Aortic smooth muscle cell (primary cell): ENCODE measurements around the gene ZCRB1. TPM values are rescaled to one million over a fixed set of nuclear protein-coding genes. Genes with fewer than 3 reads are reported as not detected.

ENCODE experiments used
- total RNA-seq: library from RNA; depleted of rRNA; stranded (reverse); fragments of >200 nt; gene quantifications from 2 replicates; pipeline ENCODE4 v1.2.3, GENCODE V29; 2014

The ZCRB1 gene, protein sequence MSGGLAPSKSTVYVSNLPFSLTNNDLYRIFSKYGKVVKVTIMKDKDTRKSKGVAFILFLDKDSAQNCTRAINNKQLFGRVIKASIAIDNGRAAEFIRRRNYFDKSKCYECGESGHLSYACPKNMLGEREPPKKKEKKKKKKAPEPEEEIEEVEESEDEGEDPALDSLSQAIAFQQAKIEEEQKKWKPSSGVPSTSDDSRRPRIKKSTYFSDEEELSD
- total RNA-seq = 24.4 and 31.1 TPM in 2 replicates

DNA sequence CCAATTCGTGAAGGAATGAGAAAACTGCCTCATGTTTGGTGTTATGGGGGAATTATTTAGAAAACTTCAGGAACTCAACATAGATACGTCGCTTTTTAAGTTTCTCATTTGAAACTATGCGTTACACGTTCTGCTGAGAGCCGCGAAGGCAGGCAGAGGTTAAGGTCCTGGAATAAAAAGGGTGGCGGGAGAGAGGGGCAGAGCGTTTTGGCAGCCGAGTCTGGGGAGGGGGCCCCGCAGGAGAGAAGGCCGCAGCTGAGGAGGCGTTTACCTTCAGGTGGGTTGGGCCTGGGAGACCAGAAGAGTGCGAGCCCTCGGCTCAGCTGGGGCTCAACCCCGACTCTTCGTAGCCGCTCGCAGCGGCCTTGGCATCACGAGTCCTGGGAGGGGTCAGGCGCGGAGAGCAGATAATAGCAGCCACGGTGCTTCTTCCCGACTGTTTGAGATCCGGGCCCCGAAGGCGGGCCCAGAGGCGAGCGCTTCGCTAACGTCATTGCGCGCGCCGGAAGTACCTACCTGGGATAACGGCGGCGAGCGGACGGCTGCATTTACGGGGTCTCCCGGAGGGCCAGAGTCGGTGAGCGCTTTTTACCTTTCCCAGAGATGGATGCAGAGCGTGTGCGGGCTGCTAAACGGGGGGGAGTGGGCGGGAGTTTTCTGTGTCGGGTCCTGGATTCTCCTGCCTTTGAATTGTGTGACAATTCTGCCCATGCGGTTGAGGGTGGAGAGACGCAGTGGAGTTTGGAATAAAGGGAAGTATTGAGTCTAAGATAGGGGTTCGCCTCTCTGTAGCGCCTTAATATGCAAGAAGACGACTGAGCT is at the start of gene ZCRB1, which contains the start of gene PPHLN1:
ZCRB1 (minus strand) TSS at position 442 of the 822 bp plus-strand sequence. CDS start 1,992 bp downstream, outside the sequence.
PPHLN1 (plus strand) TSS at position 515 of the 822 bp plus-strand sequence. CDS start 9,736 bp downstream, outside the sequence.

Other genes starting within 250 kb of the ZCRB1 start
- gene GXYLT1, start 181.2 kb downstream of the ZCRB1 start, total RNA-seq = 7.2 and 8.3 TPM in 2 replicates
- gene YAF2, start 87.8 kb downstream of the ZCRB1 start, total RNA-seq = 11.4 and 12.7 TPM in 2 replicates
- gene PPHLN1, start 73 bp upstream of the ZCRB1 start, total RNA-seq = 79.1 and 89.3 TPM in 2 replicates